M059J (cell line): Measurements from ENCODE around the gene FAM184B. TPM values are rescaled to one million over a fixed set of nuclear protein-coding genes. Genes with fewer than 3 reads are reported as not detected.

Experiments used
- total RNA-seq: library from RNA; depleted of rRNA; stranded (reverse); fragments of >200 nt; shearing (Covaris generic); gene quantifications from 2 replicates; pipeline ENCODE4 v1.2.3, GENCODE V29; 2014; rRNA removed

FAM184B gene
- total RNA-seq, 1 experiment from 2014 or later, result 0.02 TPM

Other genes with a start within 250 kb of the FAM184B start
- 279 and 291 TPM in 2 replicates for gene LAP3, start 204.4 kb downstream of the FAM184B start, total RNA-seq
- gene MED28, start 167.0 kb downstream of the FAM184B start, total RNA-seq, result 4.9 and 11.1 TPM in 2 replicates
- 31.4 and 56.9 TPM in 2 replicates for gene DCAF16, start 29.1 kb upstream of the FAM184B start, total RNA-seq
- gene NCAPG, start 29.4 kb upstream of the FAM184B start, total RNA-seq, result 51.7 and 71.8 TPM in 2 replicates
- 19.6 and 23.3 TPM in 2 replicates for gene LCORL, start 240.1 kb upstream of the FAM184B start, total RNA-seq